GM19463 (cell line): Measurements from ENCODE around the gene SEH1L.
A peak's percentile ranks its signal among the peaks of the same experiment; 100 is the strongest.
"Not testable (repeated sequence)": the region's sequence is repeated elsewhere in the genome, so short reads cannot be mapped to it uniquely, and the experiment has no call there.

Source experiments
- ATAC-seq: cut with Tn5 transposase; IDR thresholded peaks from one replicate; pipeline ENCODE4 v1.9.1; 2021; ENCODE audit warnings: mild to moderate bottlenecking, moderate library complexity; ENCODE audit not compliant: unreplicated experiment

The SEH1L gene

GRCh38 chr18:12993439-12993838 is 45.6 kb downstream of the SEH1L start:
- no peak for ATAC-seq

- no peak for ATAC-seq
Measured at GRCh38 chr18:12995424-12995823, 47.6 kb downstream of the SEH1L start.

- no peak for ATAC-seq
Measured at GRCh38 chr18:12995952-12996477, 48.2 kb downstream of the SEH1L start.

GRCh38 chr18:12996661-12997292 is 49.0 kb downstream of the SEH1L start:
- no peak for ATAC-seq

- ATAC-seq: not testable (repeated sequence)
Measured at GRCh38 chr18:12997330-12997729, 49.5 kb downstream of the SEH1L start.

- ATAC-seq: no peak
Measured at GRCh38 chr18:12998332-12999060, 50.7 kb downstream of the SEH1L start.

GRCh38 chr18:13003466-13003896 is 55.7 kb downstream of the SEH1L start:
- ATAC-seq: peak; percentile 51

GRCh38 chr18:13004396-13004795 is 56.6 kb downstream of the SEH1L start:
- ATAC-seq: no peak

- no peak for ATAC-seq
Measured at GRCh38 chr18:13005289-13005688, 57.5 kb downstream of the SEH1L start.

- ATAC-seq: no peak
Measured at GRCh38 chr18:13006531-13007247, 58.9 kb downstream of the SEH1L start.

GRCh38 chr18:13007248-13007560 is 59.4 kb downstream of the SEH1L start:
- no peak for ATAC-seq

- no peak for ATAC-seq
Measured at GRCh38 chr18:13011719-13012118, 63.9 kb downstream of the SEH1L start.

- ATAC-seq: no peak
Measured at GRCh38 chr18:13014232-13014631, 66.4 kb downstream of the SEH1L start.

- no peak for ATAC-seq
Measured at GRCh38 chr18:13014818-13015217, 67.0 kb downstream of the SEH1L start.

- ATAC-seq: no peak
Measured at GRCh38 chr18:13017247-13017875, 69.5 kb downstream of the SEH1L start.

- ATAC-seq: no peak
Measured at GRCh38 chr18:13018374-13018773, 70.6 kb downstream of the SEH1L start.

GRCh38 chr18:13019301-13019700 is 71.5 kb downstream of the SEH1L start:
- no peak for ATAC-seq

GRCh38 chr18:13022644-13023043 is 74.8 kb downstream of the SEH1L start:
- ATAC-seq: no peak

- ATAC-seq: no peak
Measured at GRCh38 chr18:13025233-13025632, 77.4 kb downstream of the SEH1L start.

- ATAC-seq: no peak
Measured at GRCh38 chr18:13026583-13027270, 78.9 kb downstream of the SEH1L start.

GRCh38 chr18:13028869-13029268 is 81.1 kb downstream of the SEH1L start:
- no peak for ATAC-seq
